SK-N-SH treated with all-trans-retinoic acid at 6 μM for 48 hours (cell line): ENCODE data around the gene FUT3.

Source experiments
- ATAC-seq: fragments of 200-7000 bp; cut with Tn5 transposase; 3 replicates; pipeline ENCODE4 v1.9.1; 2020; ENCODE audit warnings: mild to moderate bottlenecking, moderate library complexity
- ARNTL ChIP-seq: fragments of 450-650 bp; formaldehyde crosslinking; IDR thresholded peaks from 2 replicates; pipeline ENCODE4 v1.5.0; 2020; ENCODE audit warnings: low read depth, mild to moderate bottlenecking, moderate library complexity, borderline replicate concordance
- BACH2 ChIP-seq: fragments of 250-450 bp; sonication (Bioruptor Pico); IDR thresholded peaks from 2 replicates; pipeline ENCODE4 v1.9.0; 2021; ENCODE audit warnings: mild to moderate bottlenecking, borderline replicate concordance
- CSDC2 ChIP-seq: fragments of 250-450 bp; sonication (Bioruptor Pico); IDR thresholded peaks from 2 replicates; pipeline ENCODE4 v1.5.0; 2020; ENCODE audit warnings: mild to moderate bottlenecking, moderate library complexity
- ESRRG ChIP-seq: fragments of 250-450 bp; sonication (Bioruptor Pico); IDR thresholded peaks from 2 replicates; pipeline ENCODE4 v1.6.1; 2021; ENCODE audit warnings: mild to moderate bottlenecking
- GLIS3 ChIP-seq: fragments of 250-450 bp; sonication (Bioruptor Pico); IDR thresholded peaks from 2 replicates; pipeline ENCODE4 v1.5.0; 2020; ENCODE audit warnings: mild to moderate bottlenecking, moderate library complexity
- ISL1 ChIP-seq: fragments of 250-450 bp; sonication (Bioruptor Pico); IDR thresholded peaks from 2 replicates; pipeline ENCODE4 v2.1.2; 2022; ENCODE audit warnings: mild to moderate bottlenecking, moderate library complexity
- OSR1 ChIP-seq: fragments of 250-450 bp; sonication (Bioruptor Pico); IDR thresholded peaks from 2 replicates; pipeline ENCODE4 v1.8.0; 2022; ENCODE audit warnings: moderate library complexity, mild to moderate bottlenecking, inconsistent platforms
- POU6F1 ChIP-seq: fragments of 250-450 bp; sonication (Bioruptor Pico); IDR thresholded peaks from 2 replicates; pipeline ENCODE4 v1.8.0; 2021; ENCODE audit warnings: low read depth, mild to moderate bottlenecking, moderate library complexity, borderline replicate concordance
- PPARA ChIP-seq: fragments of 250-450 bp; sonication (Bioruptor Pico); IDR thresholded peaks from 2 replicates; pipeline ENCODE4 v1.5.0; 2020; ENCODE audit warnings: mild to moderate bottlenecking, borderline replicate concordance
- RARB ChIP-seq: fragments of 250-450 bp; sonication (Bioruptor Pico); IDR thresholded peaks from 2 replicates; pipeline ENCODE4 v1.8.0; 2021; ENCODE audit warnings: mild to moderate bottlenecking, moderate library complexity
- TCF4 ChIP-seq: fragments of 250-450 bp; sonication (Bioruptor Pico); IDR thresholded peaks from 2 replicates; pipeline ENCODE4 v1.8.0; 2021; ENCODE audit warnings: mild to moderate bottlenecking, moderate library complexity, borderline replicate concordance
- TOX ChIP-seq: fragments of 250-450 bp; sonication (Bioruptor Pico); IDR thresholded peaks from 2 replicates; pipeline ENCODE4 v1.8.0; 2021; ENCODE audit warnings: mild to moderate bottlenecking, moderate library complexity, borderline replicate concordance
- ZC3H10 ChIP-seq: fragments of 250-450 bp; sonication (Bioruptor Pico); IDR thresholded peaks from 2 replicates; pipeline ENCODE4 v1.5.1; 2021; ENCODE audit warnings: mild to moderate bottlenecking, moderate library complexity
- ZFP3 ChIP-seq: fragments of 250-450 bp; sonication (Bioruptor Pico); IDR thresholded peaks from 2 replicates; pipeline ENCODE4 v1.5.0; 2020; ENCODE audit warnings: mild to moderate bottlenecking, moderate library complexity
- ZFP30 ChIP-seq: fragments of 450-650 bp; formaldehyde crosslinking; IDR thresholded peaks from 2 replicates; pipeline ENCODE4 v1.5.0; 2022; ENCODE audit warnings: mild to moderate bottlenecking, moderate library complexity
- ZNF565 ChIP-seq: fragments of 450-650 bp; formaldehyde crosslinking; conservative IDR thresholded peaks from 2 replicates; pipeline ENCODE4 v1.5.0; 2020; ENCODE audit warnings: low read depth, mild to moderate bottlenecking, moderate library complexity
- ZNF8 ChIP-seq: fragments of 450-650 bp; formaldehyde crosslinking; IDR thresholded peaks from 2 replicates; pipeline ENCODE4 v1.5.0; 2020; ENCODE audit warnings: mild to moderate bottlenecking, moderate library complexity
- TF ChIP-seq, protein P1 (sequence below): fragments of 250-450 bp; sonication (Bioruptor Pico); IDR thresholded peaks from 2 replicates; pipeline ENCODE4 v1.8.0; 2020; ENCODE audit warnings: mild to moderate bottlenecking, moderate library complexity, borderline replicate concordance
- TF ChIP-seq, protein P2 (sequence below): fragments of 250-450 bp; sonication (Bioruptor Pico); IDR thresholded peaks from 2 replicates; pipeline ENCODE4 v1.5.1; 2020; ENCODE audit warnings: low read depth, mild to moderate bottlenecking, moderate library complexity
- TF ChIP-seq, protein P3 (sequence below): fragments of 250-450 bp; sonication (Bioruptor Pico); IDR thresholded peaks from 2 replicates; pipeline ENCODE4 v1.5.0; 2020; ENCODE audit warnings: mild to moderate bottlenecking, moderate library complexity
- TF ChIP-seq, protein P4 (sequence below): fragments of 250-450 bp; sonication (Bioruptor Pico); IDR thresholded peaks from 2 replicates; pipeline ENCODE4 v1.5.1; 2021; ENCODE audit warnings: mild to moderate bottlenecking, moderate library complexity

Gene FUT3

GRCh38 chr19:5823579-5824281, 27.5 kb downstream of the FUT3 start:
- no peak for TF ChIP-seq POU6F1 (CRISPR knock-in tag)
- no peak for TF ChIP-seq GLIS3 (CRISPR knock-in tag)
- no peak for TF ChIP-seq RARB (CRISPR knock-in tag)
- TF ChIP-seq TCF4 (CRISPR knock-in tag) = no peak
- no peak for TF ChIP-seq OSR1 (CRISPR knock-in tag)
- TF ChIP-seq PPARA (CRISPR knock-in tag) = no peak
- no peak for TF ChIP-seq ZFP3
- TF ChIP-seq ZC3H10 (CRISPR knock-in tag) = no peak
- TF ChIP-seq, protein P1, sequence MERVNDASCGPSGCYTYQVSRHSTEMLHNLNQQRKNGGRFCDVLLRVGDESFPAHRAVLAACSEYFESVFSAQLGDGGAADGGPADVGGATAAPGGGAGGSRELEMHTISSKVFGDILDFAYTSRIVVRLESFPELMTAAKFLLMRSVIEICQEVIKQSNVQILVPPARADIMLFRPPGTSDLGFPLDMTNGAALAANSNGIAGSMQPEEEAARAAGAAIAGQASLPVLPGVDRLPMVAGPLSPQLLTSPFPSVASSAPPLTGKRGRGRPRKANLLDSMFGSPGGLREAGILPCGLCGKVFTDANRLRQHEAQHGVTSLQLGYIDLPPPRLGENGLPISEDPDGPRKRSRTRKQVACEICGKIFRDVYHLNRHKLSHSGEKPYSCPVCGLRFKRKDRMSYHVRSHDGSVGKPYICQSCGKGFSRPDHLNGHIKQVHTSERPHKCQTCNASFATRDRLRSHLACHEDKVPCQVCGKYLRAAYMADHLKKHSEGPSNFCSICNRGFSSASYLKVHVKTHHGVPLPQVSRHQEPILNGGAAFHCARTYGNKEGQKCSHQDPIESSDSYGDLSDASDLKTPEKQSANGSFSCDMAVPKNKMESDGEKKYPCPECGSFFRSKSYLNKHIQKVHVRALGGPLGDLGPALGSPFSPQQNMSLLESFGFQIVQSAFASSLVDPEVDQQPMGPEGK (CRISPR knock-in tag) = no peak
- TF ChIP-seq ESRRG (CRISPR knock-in tag) = no peak
- no peak for TF ChIP-seq ZFP30 (CRISPR knock-in tag)
- no peak for TF ChIP-seq CSDC2 (CRISPR knock-in tag)
- peak; percentile 33 for ATAC-seq

GRCh38 chr19:5822181-5822844, 28.9 kb downstream of the FUT3 start:
- TF ChIP-seq PPARA (CRISPR knock-in tag) (no peak), TCF4 (CRISPR knock-in tag) (no peak), ARNTL (CRISPR knock-in tag) (no peak), POU6F1 (CRISPR knock-in tag) (no peak), RARB (CRISPR knock-in tag) (no peak), TOX (CRISPR knock-in tag) (no peak), OSR1 (CRISPR knock-in tag) (no peak), ESRRG (CRISPR knock-in tag) (no peak), BACH2 (no peak), ISL1 (CRISPR knock-in tag) (no peak), ZNF8 (CRISPR knock-in tag) (no peak), ZFP3 (no peak), ZNF565 (CRISPR knock-in tag) (no peak), ZFP30 (CRISPR knock-in tag) (no peak), CSDC2 (CRISPR knock-in tag) (no peak), GLIS3 (CRISPR knock-in tag) (no peak)
- TF ChIP-seq, protein P2, sequence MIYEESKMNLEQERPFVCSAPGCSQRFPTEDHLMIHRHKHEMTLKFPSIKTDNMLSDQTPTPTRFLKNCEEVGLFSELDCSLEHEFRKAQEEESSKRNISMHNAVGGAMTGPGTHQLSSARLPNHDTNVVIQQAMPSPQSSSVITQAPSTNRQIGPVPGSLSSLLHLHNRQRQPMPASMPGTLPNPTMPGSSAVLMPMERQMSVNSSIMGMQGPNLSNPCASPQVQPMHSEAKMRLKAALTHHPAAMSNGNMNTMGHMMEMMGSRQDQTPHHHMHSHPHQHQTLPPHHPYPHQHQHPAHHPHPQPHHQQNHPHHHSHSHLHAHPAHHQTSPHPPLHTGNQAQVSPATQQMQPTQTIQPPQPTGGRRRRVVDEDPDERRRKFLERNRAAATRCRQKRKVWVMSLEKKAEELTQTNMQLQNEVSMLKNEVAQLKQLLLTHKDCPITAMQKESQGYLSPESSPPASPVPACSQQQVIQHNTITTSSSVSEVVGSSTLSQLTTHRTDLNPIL = no peak
- TF ChIP-seq, protein P3, sequence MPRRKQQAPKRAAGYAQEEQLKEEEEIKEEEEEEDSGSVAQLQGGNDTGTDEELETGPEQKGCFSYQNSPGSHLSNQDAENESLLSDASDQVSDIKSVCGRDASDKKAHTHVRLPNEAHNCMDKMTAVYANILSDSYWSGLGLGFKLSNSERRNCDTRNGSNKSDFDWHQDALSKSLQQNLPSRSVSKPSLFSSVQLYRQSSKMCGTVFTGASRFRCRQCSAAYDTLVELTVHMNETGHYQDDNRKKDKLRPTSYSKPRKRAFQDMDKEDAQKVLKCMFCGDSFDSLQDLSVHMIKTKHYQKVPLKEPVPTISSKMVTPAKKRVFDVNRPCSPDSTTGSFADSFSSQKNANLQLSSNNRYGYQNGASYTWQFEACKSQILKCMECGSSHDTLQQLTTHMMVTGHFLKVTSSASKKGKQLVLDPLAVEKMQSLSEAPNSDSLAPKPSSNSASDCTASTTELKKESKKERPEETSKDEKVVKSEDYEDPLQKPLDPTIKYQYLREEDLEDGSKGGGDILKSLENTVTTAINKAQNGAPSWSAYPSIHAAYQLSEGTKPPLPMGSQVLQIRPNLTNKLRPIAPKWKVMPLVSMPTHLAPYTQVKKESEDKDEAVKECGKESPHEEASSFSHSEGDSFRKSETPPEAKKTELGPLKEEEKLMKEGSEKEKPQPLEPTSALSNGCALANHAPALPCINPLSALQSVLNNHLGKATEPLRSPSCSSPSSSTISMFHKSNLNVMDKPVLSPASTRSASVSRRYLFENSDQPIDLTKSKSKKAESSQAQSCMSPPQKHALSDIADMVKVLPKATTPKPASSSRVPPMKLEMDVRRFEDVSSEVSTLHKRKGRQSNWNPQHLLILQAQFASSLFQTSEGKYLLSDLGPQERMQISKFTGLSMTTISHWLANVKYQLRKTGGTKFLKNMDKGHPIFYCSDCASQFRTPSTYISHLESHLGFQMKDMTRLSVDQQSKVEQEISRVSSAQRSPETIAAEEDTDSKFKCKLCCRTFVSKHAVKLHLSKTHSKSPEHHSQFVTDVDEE (CRISPR knock-in tag) = no peak
- TF ChIP-seq, protein P4, sequence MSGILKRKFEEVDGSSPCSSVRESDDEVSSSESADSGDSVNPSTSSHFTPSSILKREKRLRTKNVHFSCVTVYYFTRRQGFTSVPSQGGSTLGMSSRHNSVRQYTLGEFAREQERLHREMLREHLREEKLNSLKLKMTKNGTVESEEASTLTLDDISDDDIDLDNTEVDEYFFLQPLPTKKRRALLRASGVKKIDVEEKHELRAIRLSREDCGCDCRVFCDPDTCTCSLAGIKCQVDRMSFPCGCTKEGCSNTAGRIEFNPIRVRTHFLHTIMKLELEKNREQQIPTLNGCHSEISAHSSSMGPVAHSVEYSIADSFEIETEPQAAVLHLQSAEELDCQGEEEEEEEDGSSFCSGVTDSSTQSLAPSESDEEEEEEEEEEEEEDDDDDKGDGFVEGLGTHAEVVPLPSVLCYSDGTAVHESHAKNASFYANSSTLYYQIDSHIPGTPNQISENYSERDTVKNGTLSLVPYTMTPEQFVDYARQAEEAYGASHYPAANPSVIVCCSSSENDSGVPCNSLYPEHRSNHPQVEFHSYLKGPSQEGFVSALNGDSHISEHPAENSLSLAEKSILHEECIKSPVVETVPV (CRISPR knock-in tag) = no peak
- TF ChIP-seq, protein P1 (CRISPR knock-in tag) = no peak
- no peak for ATAC-seq
